Uterus (tissue), 4 donors: ENCODE results near the gene RALGPS2. TPM values are rescaled to one million over a fixed set of nuclear protein-coding genes. Genes with fewer than 3 reads are reported as not detected.

Experiments
- DNase-seq, 2 donors: peaks; one replicate each; pipeline ENCODE4 v3.0.0-alpha.2; 2019 to 2020
- H3K27ac ChIP-seq, 2 donors: fragments of 200-600 bp; sonication (generic); 1 replicate in 1 of 2; 2 replicates in 1 of 2; pipeline ENCODE4 v1.5.1; 2016 to 2018
- H3K27me3 ChIP-seq, 2 donors: fragments of 200-600 bp; sonication (generic); one replicate each; pipeline ENCODE4 v1.5.1; 2018 to 2019; ENCODE audit warnings: control low read depth in 1 of 2
- H3K36me3 ChIP-seq, 2 donors: fragments of 200-600 bp; sonication (generic); one replicate each; pipeline ENCODE4 v1.5.1; 2019; ENCODE audit warnings: control low read depth in 1 of 2
- H3K4me1 ChIP-seq, 2 donors: fragments of 200-600 bp; sonication (generic); one replicate each; pipeline ENCODE4 v1.5.1; 2018 to 2019; ENCODE audit warnings: control low read depth in 1 of 2
- H3K4me3 ChIP-seq, 2 donors: fragments of 200-600 bp; sonication (generic); 1 replicate in 1 of 2; 2 replicates in 1 of 2; pipeline ENCODE4 v1.5.1; 2018 to 2019; ENCODE audit warnings: mild to moderate bottlenecking in 1 of 2
- H3K9me3 ChIP-seq, 2 donors: fragments of 200-600 bp; sonication (generic); one replicate each; pipeline ENCODE4 v1.5.1; 2019; ENCODE audit warnings: control low read depth in 1 of 2
- CTCF ChIP-seq, 4 experiments: fragments of 200-600 bp in 2 of 4; fragments of 450-650 bp in 2 of 4; sonication (generic) in 2 of 4; IDR thresholded peaks; one replicate each; pipeline ENCODE4 v1.5.1; 2016 to 2019; ENCODE audit warnings: antibody characterized with exemption in 4 of 4, mild to moderate bottlenecking in 2 of 4, moderate library complexity in 1 of 4
- POLR2A ChIP-seq, 2 donors: fragments of 450-650 bp; IDR thresholded peaks; one replicate each; pipeline ENCODE4 v1.6.1; 2016; ENCODE audit warnings: antibody characterized with exemption in 2 of 2, mild to moderate bottlenecking in 1 of 2, moderate library complexity in 1 of 2
- intact Hi-C: fragments of 100-400 bp; cut with DNase I; formaldehyde crosslinking; loops from one replicate; pipeline ENCODE4 v1.15.1; 2023; ENCODE audit warnings: low total_unique reads
- total RNA-seq, 4 donors: library from RNA; depleted of rRNA in 3 of 4; stranded (reverse); fragments of >200 nt in 3 of 4; gene quantifications; one replicate each; pipeline versions ENCODE4 v1.1.0 to v1.2.4, GENCODE V29; 2014 to 2023
- donor health status: DM: yes; HTN: yes; CAD: no.

The RALGPS2 gene
- total RNA-seq, 4 donors from 2014 or later: 4.9 to 109 (median 24.7) TPM

- DNase-seq: no peak
- Histone ChIP-seq H3K4me3 (no peak overlapping the region), H3K4me1 (no peaks in the 10 kb centered on the region), H3K36me3 (no peaks in the 10 kb centered on the region), H3K27ac (no peak overlapping the region), H3K9me3 (no peaks in the 10 kb centered on the region), H3K27me3 (no peaks in the 10 kb centered on the region)
- TF ChIP-seq POLR2A (IDR thresholded peaks at IDR 0.05): no peak
- no peak for TF ChIP-seq CTCF (IDR thresholded peaks at IDR 0.05)
- intact Hi-C loops: loop anchor here (5.0 kb wide), 1 partner anchor 229 kb away; no protein-coding TSS in a partner anchor
Measured at GRCh38 chr1:178772952-178773351, 47.9 kb downstream of the RALGPS2 start.

GRCh38 chr1:178774263-178774662 is 49.2 kb downstream of the RALGPS2 start:
- Histone ChIP-seq H3K27ac (no peak overlapping the region), H3K27me3 (no peaks in the 10 kb centered on the region), H3K4me3 (no peak overlapping the region), H3K9me3 (no peaks in the 10 kb centered on the region), H3K4me1 (no peaks in the 10 kb centered on the region), H3K36me3 (no peaks in the 10 kb centered on the region)
- no peak for DNase-seq
- TF ChIP-seq POLR2A (IDR thresholded peaks at IDR 0.05) (no peak), CTCF (IDR thresholded peaks at IDR 0.05) (peak; percentile 22 to 60 (median 54))
- intact Hi-C loops: loop anchor here (5.0 kb wide), 1 partner anchor 228 kb away; no protein-coding TSS in a partner anchor

- no peak for TF ChIP-seq CTCF (IDR thresholded peaks at IDR 0.05)
- no peak for TF ChIP-seq POLR2A (IDR thresholded peaks at IDR 0.05)
- H3K27me3 ChIP-seq: no peaks in the 10 kb centered on the region
- DNase-seq: no peak
- H3K9me3 ChIP-seq: no peaks in the 10 kb centered on the region
- no peak overlapping the region for H3K27ac ChIP-seq
- intact Hi-C loops: no loop called here
- no peaks in the 10 kb centered on the region for H3K36me3 ChIP-seq
- no peak overlapping the region for H3K4me3 ChIP-seq
- no peaks in the 10 kb centered on the region for H3K4me1 ChIP-seq
Measured at GRCh38 chr1:178776553-178776952, 51.5 kb downstream of the RALGPS2 start.

- no peaks in the 10 kb centered on the region for H3K36me3 ChIP-seq
- H3K27me3 ChIP-seq: no peaks in the 10 kb centered on the region
- no peak overlapping the region for H3K4me3 ChIP-seq
- H3K4me1 ChIP-seq: no peaks in the 10 kb centered on the region
- no peaks in the 10 kb centered on the region for H3K9me3 ChIP-seq
- no peak for TF ChIP-seq POLR2A (IDR thresholded peaks at IDR 0.05)
- no peak for TF ChIP-seq CTCF (IDR thresholded peaks at IDR 0.05)
- intact Hi-C loops: no loop called here
- DNase-seq: no peak
- H3K27ac ChIP-seq: peak overlapping the region; percentile 58 to 60
Measured at GRCh38 chr1:178781533-178782330, 56.7 kb downstream of the RALGPS2 start.

GRCh38 chr1:178784131-178784536 is 59.1 kb downstream of the RALGPS2 start:
- intact Hi-C loops: no loop called here
- no peaks in the 10 kb centered on the region for H3K4me1 ChIP-seq
- H3K9me3 ChIP-seq: no peaks in the 10 kb centered on the region
- H3K27ac ChIP-seq: no peak overlapping the region
- no peaks in the 10 kb centered on the region for H3K27me3 ChIP-seq
- DNase-seq: no peak
- no peak for TF ChIP-seq CTCF (IDR thresholded peaks at IDR 0.05)
- TF ChIP-seq POLR2A (IDR thresholded peaks at IDR 0.05): no peak
- H3K4me3 ChIP-seq: no peak overlapping the region
- no peaks in the 10 kb centered on the region for H3K36me3 ChIP-seq
